Heart left ventricle (tissue), 16 donors: ENCODE measurements around the gene UBQLN4. TPM values are rescaled to one million over a fixed set of nuclear protein-coding genes. Genes with fewer than 3 reads are reported as not detected.

Experiments
- ATAC-seq, 4 donors: fragments of 200-7000 bp; cut with Tn5 transposase; one replicate each; pipeline ENCODE4 v1.9.1; 2020 to 2022; ENCODE audit warnings: moderate library complexity in 4 of 4, mild to moderate bottlenecking in 3 of 4, moderate number of reproducible peaks in 1 of 4
- DNase-seq, 5 donors: peaks; one replicate each; pipeline ENCODE4 v3.0.0-alpha.2; 2020
- H3K27ac ChIP-seq, 12 donors: fragments of 200-600 bp; sonication (generic) in 4 of 12; one replicate each; pipeline versions ENCODE4 v1.5.0 to v1.8.0; 2016 to 2022; ENCODE audit warnings: mild to moderate bottlenecking in 2 of 12
- H3K27me3 ChIP-seq, 9 donors: fragments of 200-600 bp; sonication (generic) in 2 of 9; one replicate each; pipeline versions ENCODE4 v1.5.1 to v1.8.0; 2016 to 2022; ENCODE audit warnings: mild to moderate bottlenecking in 3 of 9
- H3K36me3 ChIP-seq, 9 donors: fragments of 200-600 bp; sonication (generic) in 2 of 9; one replicate each; pipeline versions ENCODE4 v1.5.0 to v1.8.0; 2018 to 2022; ENCODE audit warnings: mild to moderate bottlenecking in 2 of 9
- H3K4me1 ChIP-seq, 12 donors: fragments of 200-600 bp; sonication (generic) in 4 of 12; one replicate each; pipeline versions ENCODE4 v1.5.0 to v1.8.0; 2016 to 2022; ENCODE audit warnings: mild to moderate bottlenecking in 3 of 12
- H3K4me3 ChIP-seq, 12 donors: fragments of 200-600 bp; sonication (generic) in 4 of 12; one replicate each; pipeline versions ENCODE4 v1.5.0 to v1.8.0; 2017 to 2022; ENCODE audit warnings: mild to moderate bottlenecking in 9 of 12, moderate library complexity in 4 of 12
- H3K9me3 ChIP-seq, 12 donors: fragments of 200-600 bp; sonication (generic) in 4 of 12; one replicate each; pipeline versions ENCODE4 v1.5.0 to v1.8.0; 2016 to 2022; ENCODE audit warnings: mild to moderate bottlenecking in 1 of 12
- CTCF ChIP-seq, 12 donors: fragments of 200-600 bp; sonication (generic) in 4 of 12; IDR thresholded peaks; one replicate each; pipeline versions ENCODE4 v1.5.0 to v1.8.0; 2018 to 2022; ENCODE audit warnings: antibody characterized with exemption in 12 of 12, mild to moderate bottlenecking in 5 of 12
- POLR2A ChIP-seq, 2 donors: fragments of 450-650 bp; IDR thresholded peaks; one replicate each; pipeline ENCODE4 v1.6.1; 2017; ENCODE audit warnings: antibody characterized with exemption in 2 of 2, mild to moderate bottlenecking in 2 of 2, moderate library complexity in 2 of 2
- WGBS, 4 donors: extraction: QIAGEN DNeasy Blood & Tissue Kit in 2 of 4; methylation state at CpG; one replicate each; pipeline versions ENCODE4 v1.1.5 to v1.1.7; 2013 to 2018; 5-methylcytosine and 5-hydroxymethylcytosine counted together
- intact Hi-C, 10 donors: fragments of 100-400 bp; cut with DNase I; formaldehyde crosslinking; loops; one replicate each; pipeline versions ENCODE4 v1.11.1 to v1.14.2; 2022
- polyA plus RNA-seq, 2 donors: library from polyadenylated mRNA; stranded (reverse); fragments of 200-250 nt; gene quantifications; one replicate each; pipeline ENCODE4 v1.2.3, GENCODE V29; 2013
- total RNA-seq, 9 donors: library from RNA; depleted of rRNA in 2 of 9; stranded (reverse); fragments of >200 nt in 2 of 9; fragmentation: NEBNext Ultra II Directional in 3 of 9; extraction: Animal tissue kit (Norgen Biotek cat#: 25700) in 3 of 9; gene quantifications; one replicate each; pipeline versions ENCODE4 v1.1.0 to v1.2.4, GENCODE V29; 2016 to 2023
- donor health status: ischemic (EF 13 %, LVEDD 7.1; RV severe dilation, severe dysfunction).
- donor health status: healthy with polysubstance abuse.
- donor health status: DM: no; HTN: yes; CAD: no.
- donor health status: DM: no; HTN: no; CAD: no.
- donor health status: ischemic (EF 25% LVEDD 6.9; RV normal size, moderate dysfunction).
- donor health status: ischemic (EF 25% LVEDD 5.7; RV mildly dilated, moderate dysfunction).
- donor health status: healthy.
- donor health status: DM: yes; HTN: yes; CAD: no.
- donor health status: ischemic (EF 35%, LVEDD 5.7; RV mildly dilated, moderate dysfunction).
- donor health status: nonischemic (EF 11% LVEDD 7.7; RV severe dilation, severe dysfunction).
- donor health status: DM: yes; HTN: yes; CAD: no.
- donor health status: PGD.
- donor health status: ischemic (EF 29% LVEDD 5.4; RV normal size, mild dysfunction).
- donor health status: nonischemic (EF 23%, LVEDD 6.1; RV moderate dilation, normal function).

The UBQLN4 gene
- total and polyA plus RNA-seq, 11 donors: 15.1 to 37.3 (median 26.9) TPM

GRCh38 chr1:155993595-155993994 is 60.0 kb downstream of the UBQLN4 start:
- Histone ChIP-seq H3K27me3 (no peaks in the 10 kb centered on the region), H3K9me3 (no peaks in the 10 kb centered on the region), H3K4me3 (no peak overlapping the region), H3K27ac (no peak overlapping the region), H3K4me1 (peaks cover 0 to 34% (median 13%) of the 10 kb centered on the region in 12 donors), H3K36me3 (no peaks in the 10 kb centered on the region)
- intact Hi-C loops: no loop called here
- ATAC-seq: no peak
- 73 to 81% (median 77%) methylated on average over 3 of the region's 3 CpGs for WGBS, 4 donors
- no peak for DNase-seq
- TF ChIP-seq POLR2A (IDR thresholded peaks at IDR 0.05) (no peak), CTCF (IDR thresholded peaks at IDR 0.05) (no peak)

- TF ChIP-seq CTCF (IDR thresholded peaks at IDR 0.05) (no peak), POLR2A (IDR thresholded peaks at IDR 0.05) (no peak)
- Histone ChIP-seq H3K9me3 (no peaks in the 10 kb centered on the region), H3K4me1 (peaks cover 0 to 37% (median 9%) of the 10 kb centered on the region in 12 donors), H3K4me3 (peak overlapping the region in 1 of 12 donors; percentile 51), H3K27ac (peak overlapping the region in 4 of 12 donors; percentile 53 to 90 (median 59)), H3K36me3 (no peaks in the 10 kb centered on the region), H3K27me3 (no peaks in the 10 kb centered on the region)
- intact Hi-C loops: loop anchor here in 1 of 10 donors (2.0 kb wide), 1 partner anchor 51 kb away; no protein-coding TSS in a partner anchor
- ATAC-seq: peak; percentile 15 to 57 (median 42)
- peak in 2 of 5 donors; percentile 17 to 22 for DNase-seq
- WGBS, 4 donors: 76 to 87% (median 87%) methylated on average over 6 of the region's 6 CpGs
These were observed 63.4 kb downstream of the UBQLN4 start for GRCh38 chr1:155990005-155990739.

GRCh38 chr1:155989242-155990004 is 64.2 kb downstream of the UBQLN4 start:
- H3K4me1 ChIP-seq: peaks cover 0 to 37% (median 10%) of the 10 kb centered on the region in 12 donors
- ATAC-seq: peak; percentile 83 to 94 (median 92)
- no peaks in the 10 kb centered on the region for H3K36me3 ChIP-seq
- no peaks in the 10 kb centered on the region for H3K9me3 ChIP-seq
- intact Hi-C loops: loop anchor here (1.0 to 10.0 kb wide), 5 partner anchors 27 to 135 kb away; partner anchors contain the start of genes GON4L (in 1 of the 10) and SYT11 (in 1 of the 10)
- no peaks in the 10 kb centered on the region for H3K27me3 ChIP-seq
- 22 to 28% (median 25%) methylated on average over 4 to 9 of the region's 9 CpGs for WGBS, 4 donors
- peak; percentile 75 to 88 (median 78) for DNase-seq
- H3K27ac ChIP-seq: peak overlapping the region in 10 of 12 donors; percentile 12 to 90 (median 55)
- peak overlapping the region in 10 of 12 donors; percentile 25 to 62 (median 48) for H3K4me3 ChIP-seq
- no peak for TF ChIP-seq POLR2A (IDR thresholded peaks at IDR 0.05)
- peak; percentile 96 to 100 (median 98) for TF ChIP-seq CTCF (IDR thresholded peaks at IDR 0.05)

Other genes starting within 250 kb of the UBQLN4 start
- 10 to 100 TPM; 16.2 to 38.0 (median 23.4) TPM for gene GON4L, start 196.6 kb downstream of the UBQLN4 start, total RNA-seq
- gene GON4L, start 196.6 kb downstream of the UBQLN4 start, polyA plus RNA-seq: 10 to 100 TPM; 10.9 to 15.8 TPM
- gene SYT11, start 194.2 kb downstream of the UBQLN4 start, total RNA-seq: 10 to 100 TPM; 10.7 to 26.3 (median 16.0) TPM
- gene SYT11, start 194.2 kb downstream of the UBQLN4 start, polyA plus RNA-seq: 10 to 100 TPM in 1 of 2 donors, 1 to 10 TPM in 1; 2.2 to 15.1 TPM
- 10 to 100 TPM; 15.1 to 33.3 (median 20.0) TPM for gene RIT1, start 142.4 kb downstream of the UBQLN4 start, total RNA-seq
- 10 to 100 TPM in 1 of 2 donors, 1 to 10 TPM in 1; 8.1 to 20.1 TPM for gene RIT1, start 142.4 kb downstream of the UBQLN4 start, polyA plus RNA-seq
- 10 to 100 TPM; 16.9 to 28.0 (median 22.6) TPM for gene KHDC4, start 119.4 kb downstream of the UBQLN4 start, total RNA-seq
- 10 to 100 TPM; 17.4 to 19.1 TPM for gene KHDC4, start 119.4 kb downstream of the UBQLN4 start, polyA plus RNA-seq
- not detected for gene RXFP4, start 112.2 kb downstream of the UBQLN4 start, total RNA-seq
- under 1 TPM in 1 of 2 donors, not detected in 1; 0.07 TPM for gene RXFP4, start 112.2 kb downstream of the UBQLN4 start, polyA plus RNA-seq
- 10 to 100 TPM; 34.7 to 98.6 (median 61.6) TPM for gene ARHGEF2, start 75.3 kb downstream of the UBQLN4 start, total RNA-seq
- gene ARHGEF2, start 75.3 kb downstream of the UBQLN4 start, polyA plus RNA-seq: 10 to 100 TPM; 23.9 to 28.8 TPM
- 100 to 1,000 TPM in 4 of 9 donors, 10 to 100 TPM in 5; 67.7 to 174 (median 81.2) TPM for gene SSR2, start 32.8 kb downstream of the UBQLN4 start, total RNA-seq
- 100 to 1,000 TPM in 1 of 2 donors, 10 to 100 TPM in 1; 63.9 to 282 TPM for gene SSR2, start 32.8 kb downstream of the UBQLN4 start, polyA plus RNA-seq
- 10 to 100 TPM; 51.5 to 83.2 (median 61.4) TPM for gene LAMTOR2, start 984 bp upstream of the UBQLN4 start, total RNA-seq
- gene LAMTOR2, start 984 bp upstream of the UBQLN4 start, polyA plus RNA-seq: 100 to 1,000 TPM in 1 of 2 donors, 10 to 100 TPM in 1; 88.6 to 106 TPM
- gene RAB25, start 7.4 kb upstream of the UBQLN4 start, total RNA-seq: not detected
- gene RAB25, start 7.4 kb upstream of the UBQLN4 start, polyA plus RNA-seq: under 1 TPM in 1 of 2 donors, not detected in 1; 0.38 TPM
- gene MEX3A, start 28.7 kb upstream of the UBQLN4 start, total RNA-seq: under 1 TPM; 0.12 to 0.53 (median 0.32) TPM
- gene MEX3A, start 28.7 kb upstream of the UBQLN4 start, polyA plus RNA-seq: under 1 TPM; 0.15 to 0.42 TPM
- 100 to 1,000 TPM; 223 to 396 (median 279) TPM for gene LMNA, start 60.9 kb upstream of the UBQLN4 start, total RNA-seq
- gene LMNA, start 60.9 kb upstream of the UBQLN4 start, polyA plus RNA-seq: 100 to 1,000 TPM; 257 to 272 TPM
- gene SEMA4A, start 99.8 kb upstream of the UBQLN4 start, total RNA-seq: 10 to 100 TPM in 1 of 9 donors, 1 to 10 TPM in 5, under 1 TPM in 3; 0.60 to 10.2 (median 1.6) TPM
- 1 to 10 TPM in 1 of 2 donors, under 1 TPM in 1; 0.90 to 1.8 TPM for gene SEMA4A, start 99.8 kb upstream of the UBQLN4 start, polyA plus RNA-seq
- gene SLC25A44, start 140.3 kb upstream of the UBQLN4 start, total RNA-seq: 10 to 100 TPM; 16.4 to 27.4 (median 20.5) TPM
- gene SLC25A44, start 140.3 kb upstream of the UBQLN4 start, polyA plus RNA-seq: 10 to 100 TPM in 1 of 2 donors, 1 to 10 TPM in 1; 5.8 to 29.3 TPM
- 100 to 1,000 TPM in 1 of 9 donors, 10 to 100 TPM in 8; 57.8 to 116 (median 62.4) TPM for gene PMF1, start 159.2 kb upstream of the UBQLN4 start, total RNA-seq
- gene PMF1, start 159.2 kb upstream of the UBQLN4 start, polyA plus RNA-seq: 100 to 1,000 TPM; 104 to 122 TPM
- gene BGLAP, start 188.4 kb upstream of the UBQLN4 start, total RNA-seq: under 1 TPM in 6 of 9 donors, not detected in 3; 0.37 to 0.99 (median 0.65) TPM
- under 1 TPM; 0.32 to 0.57 TPM for gene BGLAP, start 188.4 kb upstream of the UBQLN4 start, polyA plus RNA-seq
- gene PAQR6, start 194.3 kb upstream of the UBQLN4 start, total RNA-seq: 1 to 10 TPM in 3 of 9 donors, under 1 TPM in 4, not detected in 2; 0.42 to 1.9 (median 0.92) TPM
- gene PAQR6, start 194.3 kb upstream of the UBQLN4 start, polyA plus RNA-seq: under 1 TPM; 0.26 to 0.61 TPM
- 100 to 1,000 TPM in 1 of 9 donors, 10 to 100 TPM in 8; 60.6 to 104 (median 89.4) TPM for gene SMG5, start 229.0 kb upstream of the UBQLN4 start, total RNA-seq
- 10 to 100 TPM; 56.3 to 94.3 TPM for gene SMG5, start 229.0 kb upstream of the UBQLN4 start, polyA plus RNA-seq
- gene TMEM79, start 230.5 kb upstream of the UBQLN4 start, total RNA-seq: 1 to 10 TPM in 7 of 9 donors, under 1 TPM in 2; 0.83 to 2.7 (median 1.3) TPM
- gene TMEM79, start 230.5 kb upstream of the UBQLN4 start, polyA plus RNA-seq: 1 to 10 TPM; 1.2 to 1.6 TPM
- gene GLMP, start 241.9 kb upstream of the UBQLN4 start, total RNA-seq: 10 to 100 TPM in 8 of 9 donors, 1 to 10 TPM in 1; 9.1 to 63.8 (median 16.7) TPM
- gene GLMP, start 241.9 kb upstream of the UBQLN4 start, polyA plus RNA-seq: 10 to 100 TPM; 12.8 to 14.4 TPM
- not detected for gene VHLL, start 245.5 kb upstream of the UBQLN4 start, total RNA-seq
- gene VHLL, start 245.5 kb upstream of the UBQLN4 start, polyA plus RNA-seq: not detected